HFF-Myc (cell line): Measurements from ENCODE around the gene TBCD.
A peak's percentile ranks its signal among the peaks of the same experiment; 100 is the strongest.

ENCODE experiments used
- DNase-seq: peaks from one replicate; pipeline ENCODE4 v3.0.0-alpha.2; 2011; ENCODE audit warnings: low read depth; ENCODE audit errors: extremely low read depth
- H3K4me3 ChIP-seq: replicated peaks from 2 replicates; pipeline ENCODE4 v1.5.1; 2011; ENCODE audit warnings: low read depth, mild to moderate bottlenecking, control low read depth, low read length
- TF ChIP-seq, protein P1 (sequence below): IDR thresholded peaks from 2 replicates; pipeline ENCODE4 v1.5.1; 2012; ENCODE audit warnings: mild to moderate bottlenecking, low read depth, low read length, control low read depth; ENCODE audit errors: missing control alignments

The TBCD gene

DNA sequence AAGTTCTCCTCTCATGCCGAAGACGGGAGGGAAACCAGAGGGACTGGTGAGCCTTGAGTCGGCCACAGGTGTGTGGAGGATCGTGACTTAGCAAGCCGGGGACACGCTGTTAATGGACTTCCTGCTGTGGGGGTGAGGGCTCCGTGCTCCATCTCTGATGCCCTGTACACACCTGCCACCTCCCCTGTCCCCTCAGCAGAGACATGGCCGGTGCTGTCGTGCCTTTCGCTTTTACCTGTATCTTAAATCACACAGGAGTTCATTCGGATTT lies 163.8 kb downstream of the TBCD start:
- no peak for DNase-seq
- H3K4me3 ChIP-seq, result no peak overlapping the region
- TF ChIP-seq, protein P1, sequence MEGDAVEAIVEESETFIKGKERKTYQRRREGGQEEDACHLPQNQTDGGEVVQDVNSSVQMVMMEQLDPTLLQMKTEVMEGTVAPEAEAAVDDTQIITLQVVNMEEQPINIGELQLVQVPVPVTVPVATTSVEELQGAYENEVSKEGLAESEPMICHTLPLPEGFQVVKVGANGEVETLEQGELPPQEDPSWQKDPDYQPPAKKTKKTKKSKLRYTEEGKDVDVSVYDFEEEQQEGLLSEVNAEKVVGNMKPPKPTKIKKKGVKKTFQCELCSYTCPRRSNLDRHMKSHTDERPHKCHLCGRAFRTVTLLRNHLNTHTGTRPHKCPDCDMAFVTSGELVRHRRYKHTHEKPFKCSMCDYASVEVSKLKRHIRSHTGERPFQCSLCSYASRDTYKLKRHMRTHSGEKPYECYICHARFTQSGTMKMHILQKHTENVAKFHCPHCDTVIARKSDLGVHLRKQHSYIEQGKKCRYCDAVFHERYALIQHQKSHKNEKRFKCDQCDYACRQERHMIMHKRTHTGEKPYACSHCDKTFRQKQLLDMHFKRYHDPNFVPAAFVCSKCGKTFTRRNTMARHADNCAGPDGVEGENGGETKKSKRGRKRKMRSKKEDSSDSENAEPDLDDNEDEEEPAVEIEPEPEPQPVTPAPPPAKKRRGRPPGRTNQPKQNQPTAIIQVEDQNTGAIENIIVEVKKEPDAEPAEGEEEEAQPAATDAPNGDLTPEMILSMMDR, result no peak

DNA sequence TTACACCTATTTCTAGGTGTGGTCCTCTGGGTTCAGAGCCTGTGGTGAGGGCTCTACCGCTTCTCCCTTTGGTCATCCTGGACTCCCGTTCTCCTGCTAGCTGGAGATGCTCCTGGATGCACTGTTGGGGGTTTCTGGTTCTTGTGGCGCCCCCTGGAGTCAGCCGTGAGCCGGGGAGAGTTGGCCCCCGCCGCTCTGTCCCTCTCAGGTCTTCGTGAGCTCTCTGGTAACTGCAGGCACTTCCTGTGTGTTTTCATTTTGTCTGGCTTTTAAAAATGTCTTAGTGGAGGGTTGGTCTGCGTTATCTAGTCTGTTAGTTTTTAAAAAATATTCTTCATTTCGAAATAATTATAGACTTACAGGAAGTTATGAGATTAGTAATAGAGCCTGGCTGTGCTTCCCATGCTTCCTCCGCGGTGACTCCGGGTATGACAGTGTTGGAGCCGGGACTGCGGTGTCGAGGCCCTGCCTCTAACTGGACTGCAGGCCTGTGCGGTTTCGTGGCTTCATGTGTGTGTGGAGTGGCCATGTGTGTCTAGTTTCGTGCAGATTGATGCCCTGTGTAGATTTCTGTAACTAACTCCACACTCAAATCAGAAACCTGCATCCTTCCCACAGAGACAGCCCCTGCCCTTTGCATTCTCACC lies 166.0 kb downstream of the TBCD start:
- no peak for DNase-seq
- no peak overlapping the region for H3K4me3 ChIP-seq
- TF ChIP-seq, protein P1, result peak; percentile 51

DNA sequence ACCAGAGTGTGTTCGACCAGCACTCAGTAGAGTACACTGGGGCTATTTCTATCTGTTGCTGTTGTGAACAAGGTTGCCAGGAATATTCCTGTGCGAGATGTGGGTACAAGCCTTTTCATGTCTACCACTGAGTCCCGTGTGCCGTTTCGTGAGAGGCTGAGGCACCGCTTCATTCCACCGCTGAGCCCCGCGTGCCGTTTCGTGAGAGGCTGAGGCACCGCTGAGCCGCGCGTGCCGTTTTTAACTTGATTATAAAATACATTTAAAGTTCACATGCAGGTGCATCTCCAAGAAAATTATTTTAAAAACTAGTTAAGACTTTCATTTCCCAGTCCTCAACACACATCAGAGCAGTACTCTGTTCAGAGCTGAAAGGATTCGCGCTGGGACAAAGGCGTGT lies 166.6 kb downstream of the TBCD start:
- TF ChIP-seq, protein P1, result no peak
- no peak for DNase-seq
- no peak overlapping the region for H3K4me3 ChIP-seq

DNA sequence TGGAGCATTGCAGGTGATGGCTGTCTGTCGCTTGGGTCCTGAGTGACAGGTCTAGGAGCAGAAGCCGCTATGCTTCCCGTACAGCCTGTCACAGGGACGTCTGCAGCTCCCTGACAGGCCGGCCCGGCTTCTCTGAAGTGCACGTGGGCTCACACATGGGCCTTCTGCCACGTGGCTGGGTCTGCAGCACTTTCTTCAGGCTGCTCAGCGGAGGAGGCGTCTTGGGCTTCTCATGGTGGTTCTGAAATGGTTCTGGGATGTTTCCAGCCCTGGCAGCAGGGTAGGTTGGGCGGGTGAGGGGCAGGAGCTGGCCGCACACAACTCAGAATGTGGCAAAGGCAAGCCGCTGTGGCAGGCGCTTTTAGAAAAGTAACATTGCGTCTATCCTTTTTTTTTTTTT lies 168.3 kb downstream of the TBCD start:
- TF ChIP-seq, protein P1, result no peak
- no peak for DNase-seq
- no peak overlapping the region for H3K4me3 ChIP-seq

DNA sequence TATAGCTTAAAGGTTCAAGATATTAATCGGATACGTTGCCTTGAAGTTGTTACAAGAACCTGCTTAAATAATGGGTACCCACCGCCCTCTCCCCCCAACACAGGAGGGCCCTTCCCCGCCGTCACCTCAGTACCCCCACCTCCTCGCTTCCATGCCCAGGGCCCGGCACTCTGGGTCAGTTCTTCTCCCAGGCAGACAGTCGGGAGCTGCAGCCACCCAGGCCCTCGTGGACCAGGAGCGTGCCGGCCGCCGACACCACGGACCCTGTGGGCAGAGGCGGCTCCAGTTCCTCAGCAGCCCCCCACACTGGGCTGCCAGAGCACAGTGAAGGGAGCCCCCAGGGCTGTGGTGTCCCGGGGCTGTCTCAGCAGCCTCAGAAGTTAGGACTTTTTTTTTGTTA lies 168.8 kb downstream of the TBCD start:
- TF ChIP-seq, protein P1, result no peak
- H3K4me3 ChIP-seq, result no peak overlapping the region
- no peak for DNase-seq

DNA sequence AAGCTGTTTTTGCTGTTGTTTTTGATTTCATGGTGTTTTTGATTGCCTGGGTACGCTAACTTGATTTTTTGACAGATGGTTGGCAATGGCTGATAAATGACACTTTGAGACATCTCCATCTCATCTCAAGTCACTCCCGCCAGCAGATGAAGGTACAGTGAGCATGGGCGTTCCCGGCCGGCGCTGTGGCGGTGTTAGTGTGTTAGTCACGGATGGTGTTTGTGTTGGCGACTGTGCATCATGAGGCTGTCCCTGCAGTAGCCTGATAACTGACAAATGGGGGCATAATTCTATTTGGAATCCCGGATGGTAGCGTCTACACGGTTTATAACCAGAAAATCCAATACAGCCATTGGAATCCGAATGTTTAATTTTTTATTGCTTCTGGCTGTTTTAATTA lies 169.6 kb downstream of the TBCD start:
- DNase-seq, result no peak
- H3K4me3 ChIP-seq, result no peak overlapping the region
- TF ChIP-seq, protein P1, result no peak

DNA sequence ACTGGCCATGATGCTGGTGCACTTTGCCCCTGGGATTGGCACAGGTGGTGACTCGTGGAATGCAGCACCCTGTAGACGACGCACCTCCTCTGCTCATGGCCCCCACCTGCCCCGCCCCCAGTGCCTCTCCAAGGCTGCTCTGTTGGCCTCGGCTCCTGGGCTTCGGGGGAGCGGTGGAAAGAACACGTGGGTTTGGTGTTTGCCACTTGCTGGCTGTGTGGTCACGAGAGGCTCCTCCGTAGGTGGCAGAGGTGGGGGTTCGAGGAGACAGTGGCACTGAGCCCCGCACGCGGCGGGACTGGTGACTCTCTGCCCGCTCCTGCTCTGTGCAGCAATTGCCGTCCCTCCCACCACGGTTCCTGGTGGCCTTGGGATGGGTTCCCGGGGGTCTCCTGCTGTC lies 170.8 kb downstream of the TBCD start:
- DNase-seq, result no peak
- TF ChIP-seq, protein P1, result no peak
- H3K4me3 ChIP-seq, result no peak overlapping the region
